Stimulated activated CD4-positive, alpha-beta T cell treated with anti-CD3 and anti-CD28 coated beads, Interleukin-2, amount 100 ng/mL, for 4 hours (primary cell): ENCODE measurements around the gene SH3GL1.

ENCODE experiments used
- DNase-seq: peaks from one replicate; pipeline ENCODE4 v3.0.0-alpha.2; 2020; ENCODE audit warnings: low read depth

The SH3GL1 gene

GRCh38 chr19:4396949-4397783 lies 3.2 kb downstream of the SH3GL1 start:
- DNase-seq: no peak

- DNase-seq: no peak
These were observed 6.3 kb downstream of the SH3GL1 start for GRCh38 chr19:4393947-4394590.

- DNase-seq: no peak
These were observed 8.5 kb downstream of the SH3GL1 start for GRCh38 chr19:4391701-4392483.

- no peak for DNase-seq
These were observed 9.0 kb downstream of the SH3GL1 start for GRCh38 chr19:4391306-4391693.

- DNase-seq: no peak
These were observed 9.6 kb downstream of the SH3GL1 start for GRCh38 chr19:4390567-4391305.

- no peak for DNase-seq
These were observed 10.3 kb downstream of the SH3GL1 start for GRCh38 chr19:4390017-4390566.

GRCh38 chr19:4389511-4390016 lies 10.8 kb downstream of the SH3GL1 start:
- no peak for DNase-seq

GRCh38 chr19:4389064-4389375 lies 11.3 kb downstream of the SH3GL1 start:
- DNase-seq: no peak

GRCh38 chr19:4388337-4389063 lies 11.8 kb downstream of the SH3GL1 start:
- no peak for DNase-seq

GRCh38 chr19:4386041-4386782 lies 14.1 kb downstream of the SH3GL1 start:
- no peak for DNase-seq

- DNase-seq: no peak
These were observed 14.9 kb downstream of the SH3GL1 start for GRCh38 chr19:4385291-4386040.

GRCh38 chr19:4380254-4380727 lies 20.1 kb downstream of the SH3GL1 start:
- peak; percentile 47 for DNase-seq

GRCh38 chr19:4379383-4380253 lies 20.7 kb downstream of the SH3GL1 start:
- no peak for DNase-seq

- DNase-seq: no peak
These were observed 21.5 kb downstream of the SH3GL1 start for GRCh38 chr19:4378886-4379285.

- no peak for DNase-seq
These were observed 23.2 kb downstream of the SH3GL1 start for GRCh38 chr19:4376991-4377781.

- DNase-seq: no peak
These were observed 23.7 kb downstream of the SH3GL1 start for GRCh38 chr19:4376671-4376990.

GRCh38 chr19:4376028-4376670 lies 24.2 kb downstream of the SH3GL1 start:
- no peak for DNase-seq
